GM21723 (cell line): ENCODE measurements around the gene BBX.

Experiments
- ATAC-seq: cut with Tn5 transposase; IDR thresholded peaks from one replicate; pipeline ENCODE4 v1.9.1; 2021; ENCODE audit warnings: mild to moderate bottlenecking, moderate library complexity; ENCODE audit not compliant: unreplicated experiment

The BBX gene

GRCh38 chr3:107598926-107599771, 76.4 kb downstream of the BBX start:
- peak; percentile 91 for ATAC-seq

- ATAC-seq: no peak
Measured at GRCh38 chr3:107599772-107600145, 77.0 kb downstream of the BBX start.

GRCh38 chr3:107600780-107601179, 78.0 kb downstream of the BBX start:
- no peak for ATAC-seq

GRCh38 chr3:107604057-107604822, 81.5 kb downstream of the BBX start:
- no peak for ATAC-seq

GRCh38 chr3:107611775-107612469, 89.2 kb downstream of the BBX start:
- no peak for ATAC-seq

- no peak for ATAC-seq
Measured at GRCh38 chr3:107612664-107613084, 89.9 kb downstream of the BBX start.

- ATAC-seq: no peak
Measured at GRCh38 chr3:107619549-107619948, 96.8 kb downstream of the BBX start.

GRCh38 chr3:107620534-107620933, 97.8 kb downstream of the BBX start:
- ATAC-seq: no peak

- ATAC-seq: no peak
Measured at GRCh38 chr3:107621465-107621864, 98.7 kb downstream of the BBX start.

- ATAC-seq: no peak
Measured at GRCh38 chr3:107627962-107628542, 105.3 kb downstream of the BBX start.

- no peak for ATAC-seq
Measured at GRCh38 chr3:107629566-107629965, 106.8 kb downstream of the BBX start.

- ATAC-seq: no peak
Measured at GRCh38 chr3:107630779-107631178, 108.0 kb downstream of the BBX start.

GRCh38 chr3:107632576-107632975, 109.8 kb downstream of the BBX start:
- no peak for ATAC-seq

- peak; percentile 95 for ATAC-seq
Measured at GRCh38 chr3:107633327-107634098, 110.8 kb downstream of the BBX start.

- peak; percentile 41 for ATAC-seq
Measured at GRCh38 chr3:107634099-107634489, 111.3 kb downstream of the BBX start.

- ATAC-seq: no peak
Measured at GRCh38 chr3:107637416-107638183, 114.8 kb downstream of the BBX start.

- ATAC-seq: peak; percentile 71
Measured at GRCh38 chr3:107641572-107642307, 119.0 kb downstream of the BBX start.

GRCh38 chr3:107643038-107643883, 120.5 kb downstream of the BBX start:
- ATAC-seq: peak; percentile 66
